ENCODE measurements around the gene PATL2. TPM values are rescaled to one million over a fixed set of nuclear protein-coding genes. Genes with fewer than 3 reads are reported as not detected.

The PATL2 gene
- total RNA-seq, 1 donor, result 1.8 TPM

DNA sequence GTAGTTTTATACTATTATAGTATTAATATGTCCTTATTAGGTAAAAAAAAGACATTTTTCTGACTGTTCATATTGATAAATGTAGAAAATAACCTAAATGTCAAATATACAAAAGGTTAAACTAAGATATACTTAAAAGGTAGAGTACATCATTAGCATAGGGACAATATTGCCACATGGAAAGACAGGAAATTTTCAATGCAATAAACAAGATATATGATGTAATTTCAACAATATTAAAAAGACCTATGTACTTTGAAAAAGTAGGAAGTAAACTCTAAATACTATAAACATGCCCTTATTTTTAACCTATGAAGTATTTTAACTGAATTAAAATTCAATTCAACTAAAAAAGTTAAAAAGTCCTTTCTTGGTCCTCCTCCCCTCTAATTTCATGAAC, 49.5 kb downstream of the PATL2 start:
- H3K27me3 ChIP-seq (ENCODE audit: insufficient read depth, low read length), result no peaks in the 10 kb centered on the region
- H3K4me2 ChIP-seq (ENCODE audit: insufficient read depth, low read length), result peak overlapping the region; percentile 99
- DNase-seq (ENCODE audit: insufficient read length, low spot score, missing footprints), result no peak
- H3K4me3 ChIP-seq (ENCODE audit: insufficient read depth, low read length), result no peak overlapping the region
- H3K4me1 ChIP-seq (ENCODE audit: insufficient read depth, low read length), result peaks cover 16% of the 10 kb centered on the region
- no peak for TF ChIP-seq CTCF (IDR thresholded peaks at IDR 0.05; ENCODE audit: extremely low read depth, low read depth, low read length)
- peaks cover 16% of the 10 kb centered on the region for H3K36me3 ChIP-seq (ENCODE audit: insufficient read depth, low read length)
- H3K9me3 ChIP-seq (ENCODE audit: low read depth, low read length), result no peaks in the 10 kb centered on the region
- H4K20me1 ChIP-seq (ENCODE audit: insufficient read depth, low read length), result no peaks in the 10 kb centered on the region
- peaks cover 32% of the 10 kb centered on the region for H3K79me2 ChIP-seq (ENCODE audit: insufficient read depth, low read length)
- H3K27ac ChIP-seq (ENCODE audit: low read depth, low read length), result no peak overlapping the region
- no peak overlapping the region for H2AFZ ChIP-seq (ENCODE audit: low read length)

- Histone ChIP-seq H3K27me3 (ENCODE audit: insufficient read depth, low read length) (no peaks in the 10 kb centered on the region), H2AFZ (ENCODE audit: low read length) (no peak overlapping the region), H3K4me3 (ENCODE audit: insufficient read depth, low read length) (no peak overlapping the region), H3K27ac (ENCODE audit: low read depth, low read length) (no peak overlapping the region), H3K79me2 (ENCODE audit: insufficient read depth, low read length) (peaks cover 32% of the 10 kb centered on the region), H3K9me3 (ENCODE audit: low read depth, low read length) (no peaks in the 10 kb centered on the region), H3K36me3 (ENCODE audit: insufficient read depth, low read length) (peaks cover 28% of the 10 kb centered on the region), H4K20me1 (ENCODE audit: insufficient read depth, low read length) (no peaks in the 10 kb centered on the region), H3K4me1 (ENCODE audit: insufficient read depth, low read length) (peaks cover 15% of the 10 kb centered on the region), H3K4me2 (ENCODE audit: insufficient read depth, low read length) (no peak overlapping the region)
- no peak for DNase-seq (ENCODE audit: insufficient read length, low spot score, missing footprints)
- TF ChIP-seq CTCF (IDR thresholded peaks at IDR 0.05; ENCODE audit: extremely low read depth, low read depth, low read length), result no peak
These were observed 52.1 kb downstream of the PATL2 start for GRCh38 chr15:44659056-44659455.

- no peak overlapping the region for H3K27ac ChIP-seq (ENCODE audit: low read depth, low read length)
- H3K27me3 ChIP-seq (ENCODE audit: insufficient read depth, low read length), result no peaks in the 10 kb centered on the region
- peaks cover 40% of the 10 kb centered on the region for H3K36me3 ChIP-seq (ENCODE audit: insufficient read depth, low read length)
- H2AFZ ChIP-seq (ENCODE audit: low read length), result no peak overlapping the region
- no peak overlapping the region for H3K4me2 ChIP-seq (ENCODE audit: insufficient read depth, low read length)
- no peak for TF ChIP-seq CTCF (IDR thresholded peaks at IDR 0.05; ENCODE audit: extremely low read depth, low read depth, low read length)
- no peak for DNase-seq (ENCODE audit: insufficient read length, low spot score, missing footprints)
- no peaks in the 10 kb centered on the region for H4K20me1 ChIP-seq (ENCODE audit: insufficient read depth, low read length)
- peaks cover 18% of the 10 kb centered on the region for H3K79me2 ChIP-seq (ENCODE audit: insufficient read depth, low read length)
- H3K9me3 ChIP-seq (ENCODE audit: low read depth, low read length), result no peaks in the 10 kb centered on the region
- H3K4me3 ChIP-seq (ENCODE audit: insufficient read depth, low read length), result no peak overlapping the region
- H3K4me1 ChIP-seq (ENCODE audit: insufficient read depth, low read length), result peaks cover 7% of the 10 kb centered on the region
These were observed 53.7 kb downstream of the PATL2 start for GRCh38 chr15:44657378-44657777.

DNA sequence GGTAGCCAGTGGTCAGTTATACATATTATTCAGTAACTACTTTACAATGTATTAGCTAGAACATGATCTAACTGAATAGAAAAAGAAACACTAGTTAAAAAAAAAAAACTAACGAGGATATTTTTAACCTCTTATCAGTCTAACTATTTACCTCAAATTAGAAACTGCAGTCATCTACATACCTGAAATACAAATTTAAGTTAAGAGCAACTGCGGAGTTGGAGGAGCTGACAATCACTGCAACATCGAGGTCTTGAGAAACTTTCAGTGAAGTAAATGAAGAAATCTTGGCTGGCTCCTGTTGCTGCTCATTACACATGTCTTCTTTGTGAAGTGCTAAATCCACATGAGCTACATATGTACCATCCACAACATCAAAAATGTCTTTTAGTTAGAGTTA, 54.2 kb downstream of the PATL2 start:
- Histone ChIP-seq H3K4me1 (ENCODE audit: insufficient read depth, low read length) (peaks cover 2% of the 10 kb centered on the region), H3K79me2 (ENCODE audit: insufficient read depth, low read length) (peaks cover 14% of the 10 kb centered on the region), H3K4me3 (ENCODE audit: insufficient read depth, low read length) (no peak overlapping the region), H3K27ac (ENCODE audit: low read depth, low read length) (no peak overlapping the region), H3K4me2 (ENCODE audit: insufficient read depth, low read length) (no peak overlapping the region), H3K9me3 (ENCODE audit: low read depth, low read length) (no peaks in the 10 kb centered on the region), H2AFZ (ENCODE audit: low read length) (no peak overlapping the region), H4K20me1 (ENCODE audit: insufficient read depth, low read length) (no peaks in the 10 kb centered on the region), H3K27me3 (ENCODE audit: insufficient read depth, low read length) (no peaks in the 10 kb centered on the region), H3K36me3 (ENCODE audit: insufficient read depth, low read length) (peaks cover 45% of the 10 kb centered on the region)
- DNase-seq (ENCODE audit: insufficient read length, low spot score, missing footprints), result no peak
- TF ChIP-seq CTCF (IDR thresholded peaks at IDR 0.05; ENCODE audit: extremely low read depth, low read depth, low read length), result no peak

Data from osteoblast (primary cell).